IMR-90 (cell line): ENCODE data around the gene BASP1.

Source experiments
- MAZ ChIP-seq: IDR thresholded peaks from 2 replicates; pipeline ENCODE4 v1.6.1; 2012; ENCODE audit warnings: low read depth, mild to moderate bottlenecking, low read length, improper control_type of control experiment, moderate library complexity, borderline replicate concordance
- POLR2A ChIP-seq: IDR thresholded peaks from 2 replicates; pipeline ENCODE4 v1.6.1; 2012; ENCODE audit warnings: mild to moderate bottlenecking, low read depth, low read length
- RAD21 ChIP-seq: IDR thresholded peaks from 2 replicates; pipeline ENCODE4 v1.6.1; 2012; ENCODE audit warnings: low read length, improper control_type of control experiment
- RCOR1 ChIP-seq: IDR thresholded peaks from 2 replicates; pipeline ENCODE4 v1.6.1; 2012; ENCODE audit warnings: mild to moderate bottlenecking, low read length, improper control_type of control experiment; ENCODE audit not compliant: insufficient replicate concordance
- SMC3 ChIP-seq: fragments of 150-350 bp; IDR thresholded peaks from 2 replicates; pipeline ENCODE4 v1.6.1; 2016; ENCODE audit warnings: low read depth, mild to moderate bottlenecking, antibody characterized with exemption, low read length, moderate library complexity
- TF ChIP-seq, protein P1 (sequence below): fragments of 150-350 bp; IDR thresholded peaks from 2 replicates; pipeline ENCODE4 v1.6.1; 2016; ENCODE audit warnings: low read depth, mild to moderate bottlenecking, low read length, moderate library complexity, borderline replicate concordance
- TF ChIP-seq, protein P2 (sequence below): conservative IDR thresholded peaks from 2 replicates; pipeline ENCODE4 v1.5.1; 2012; ENCODE audit warnings: mild to moderate bottlenecking, low read depth, low read length, improper control_type of control experiment

DNA sequence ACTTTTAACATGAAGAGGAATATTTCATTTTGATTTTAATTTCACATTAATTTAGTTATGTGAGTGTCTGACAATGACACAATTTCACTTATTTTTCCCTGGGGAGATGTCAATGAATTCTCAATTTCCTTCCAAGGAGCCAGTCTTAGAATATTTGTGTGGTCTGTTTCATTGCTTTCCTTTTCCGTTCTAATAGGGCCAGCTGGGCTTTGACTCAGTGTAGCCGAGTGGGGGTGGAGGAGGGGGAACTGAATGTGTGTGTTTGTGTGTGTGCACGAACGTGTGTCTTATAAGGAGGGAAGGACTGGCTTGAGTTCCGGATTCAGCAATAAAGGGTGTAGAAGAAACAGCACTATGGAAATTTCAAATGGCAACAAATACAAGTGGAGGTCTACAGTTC, 100.0 kb downstream of the BASP1 start:
- TF ChIP-seq POLR2A (no peak), RCOR1 (no peak), SMC3 (no peak), RAD21 (no peak), MAZ (no peak)
- TF ChIP-seq, protein P1, sequence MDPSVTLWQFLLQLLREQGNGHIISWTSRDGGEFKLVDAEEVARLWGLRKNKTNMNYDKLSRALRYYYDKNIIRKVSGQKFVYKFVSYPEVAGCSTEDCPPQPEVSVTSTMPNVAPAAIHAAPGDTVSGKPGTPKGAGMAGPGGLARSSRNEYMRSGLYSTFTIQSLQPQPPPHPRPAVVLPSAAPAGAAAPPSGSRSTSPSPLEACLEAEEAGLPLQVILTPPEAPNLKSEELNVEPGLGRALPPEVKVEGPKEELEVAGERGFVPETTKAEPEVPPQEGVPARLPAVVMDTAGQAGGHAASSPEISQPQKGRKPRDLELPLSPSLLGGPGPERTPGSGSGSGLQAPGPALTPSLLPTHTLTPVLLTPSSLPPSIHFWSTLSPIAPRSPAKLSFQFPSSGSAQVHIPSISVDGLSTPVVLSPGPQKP = no peak
- TF ChIP-seq, protein P2, sequence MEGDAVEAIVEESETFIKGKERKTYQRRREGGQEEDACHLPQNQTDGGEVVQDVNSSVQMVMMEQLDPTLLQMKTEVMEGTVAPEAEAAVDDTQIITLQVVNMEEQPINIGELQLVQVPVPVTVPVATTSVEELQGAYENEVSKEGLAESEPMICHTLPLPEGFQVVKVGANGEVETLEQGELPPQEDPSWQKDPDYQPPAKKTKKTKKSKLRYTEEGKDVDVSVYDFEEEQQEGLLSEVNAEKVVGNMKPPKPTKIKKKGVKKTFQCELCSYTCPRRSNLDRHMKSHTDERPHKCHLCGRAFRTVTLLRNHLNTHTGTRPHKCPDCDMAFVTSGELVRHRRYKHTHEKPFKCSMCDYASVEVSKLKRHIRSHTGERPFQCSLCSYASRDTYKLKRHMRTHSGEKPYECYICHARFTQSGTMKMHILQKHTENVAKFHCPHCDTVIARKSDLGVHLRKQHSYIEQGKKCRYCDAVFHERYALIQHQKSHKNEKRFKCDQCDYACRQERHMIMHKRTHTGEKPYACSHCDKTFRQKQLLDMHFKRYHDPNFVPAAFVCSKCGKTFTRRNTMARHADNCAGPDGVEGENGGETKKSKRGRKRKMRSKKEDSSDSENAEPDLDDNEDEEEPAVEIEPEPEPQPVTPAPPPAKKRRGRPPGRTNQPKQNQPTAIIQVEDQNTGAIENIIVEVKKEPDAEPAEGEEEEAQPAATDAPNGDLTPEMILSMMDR = no peak
